ENCODE data around the gene SLC13A4. TPM values are rescaled to one million over a fixed set of nuclear protein-coding genes. Genes with fewer than 3 reads are reported as not detected.
"Not testable (repeated sequence)": the region's sequence is repeated elsewhere in the genome, so short reads cannot be mapped to it uniquely, and the experiment has no call there.

SLC13A4 gene
- total RNA-seq, 4 donors from 2014 or later = 0.26 TPM; not detected in 3

DNA sequence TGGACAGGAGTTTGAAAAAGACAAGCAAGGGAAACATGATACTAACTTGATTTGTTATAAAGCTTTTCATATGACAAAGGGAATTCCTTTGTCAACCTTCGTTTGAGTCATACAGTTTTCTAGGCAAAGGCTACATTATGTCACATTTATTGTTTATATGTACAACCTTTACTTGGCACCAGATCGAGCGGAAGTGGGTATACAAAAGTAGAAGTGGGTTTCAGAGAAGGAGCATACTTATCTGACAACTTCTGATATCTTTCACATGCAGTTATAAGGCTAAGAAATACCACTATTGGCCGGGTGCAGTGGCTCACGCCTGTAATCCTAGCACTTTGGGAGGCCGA is 54.7 kb downstream of the SLC13A4 start:
- Histone ChIP-seq H3K27me3 (no peaks in the 10 kb centered on the region), H3K9me3 (no peaks in the 10 kb centered on the region), H3K36me3 (no peaks in the 10 kb centered on the region), H3K4me1 (no peaks in the 10 kb centered on the region), H3K4me3 (no peak overlapping the region), H3K27ac (no peak overlapping the region)
- TF ChIP-seq CTCF (IDR thresholded peaks at IDR 0.05) = no peak
- TF ChIP-seq POLR2A (IDR thresholded peaks at IDR 0.05) = no peak
- intact Hi-C loops (cut with DNase I; ENCODE audit: low total_unique reads) = no loop called here
- no peak for DNase-seq

GRCh38 chr7:135672560-135673359 is 55.2 kb downstream of the SLC13A4 start:
- peak in 1 of 2 donors; percentile 33 for DNase-seq
- intact Hi-C loops (cut with DNase I; ENCODE audit: low total_unique reads) = no loop called here
- Histone ChIP-seq H3K36me3 (no peaks in the 10 kb centered on the region), H3K27ac (no peak overlapping the region), H3K9me3 (no peaks in the 10 kb centered on the region), H3K4me1 (no peaks in the 10 kb centered on the region), H3K4me3 (no peak overlapping the region), H3K27me3 (no peaks in the 10 kb centered on the region)
- TF ChIP-seq POLR2A (IDR thresholded peaks at IDR 0.05) (no peak), CTCF (IDR thresholded peaks at IDR 0.05) (peak; percentile 65 to 79 (median 72))

DNA sequence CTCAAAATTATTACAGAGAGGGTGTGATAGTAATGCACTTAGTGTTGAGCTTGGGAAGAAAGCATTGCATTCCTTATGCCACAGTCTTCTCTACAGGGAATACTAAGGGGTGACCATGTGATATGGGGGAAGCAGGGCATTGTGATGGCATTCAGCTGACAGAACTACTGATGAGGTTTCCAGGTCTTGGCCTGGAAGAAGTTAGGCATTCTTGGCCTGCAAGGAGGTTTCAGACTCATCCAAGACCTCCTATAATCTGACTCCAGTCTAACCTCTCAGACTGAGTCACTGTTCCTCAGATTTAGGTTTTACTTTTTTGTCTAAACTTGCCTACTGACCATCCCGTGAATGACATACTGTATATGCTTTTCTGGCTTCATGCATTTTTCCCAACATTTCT is 57.8 kb downstream of the SLC13A4 start:
- no peak for DNase-seq
- H3K4me3 ChIP-seq = no peak overlapping the region
- H3K36me3 ChIP-seq = no peaks in the 10 kb centered on the region
- no peak for TF ChIP-seq POLR2A (IDR thresholded peaks at IDR 0.05)
- TF ChIP-seq CTCF (IDR thresholded peaks at IDR 0.05) = no peak
- intact Hi-C loops (cut with DNase I; ENCODE audit: low total_unique reads) = no loop called here
- no peaks in the 10 kb centered on the region for H3K27me3 ChIP-seq
- H3K9me3 ChIP-seq = no peaks in the 10 kb centered on the region
- H3K4me1 ChIP-seq = no peaks in the 10 kb centered on the region
- H3K27ac ChIP-seq = no peak overlapping the region

- intact Hi-C loops (cut with DNase I; ENCODE audit: low total_unique reads) = loop anchor here (10.0 kb wide), 1 partner anchor 305 kb away; the partner anchor contains the start of gene MTPN
- Histone ChIP-seq H3K27ac (no peak overlapping the region), H3K4me3 (no peak overlapping the region), H3K4me1 (no peaks in the 10 kb centered on the region), H3K36me3 (no peaks in the 10 kb centered on the region), H3K9me3 (no peaks in the 10 kb centered on the region), H3K27me3 (no peaks in the 10 kb centered on the region)
- TF ChIP-seq POLR2A (IDR thresholded peaks at IDR 0.05) (no peak), CTCF (IDR thresholded peaks at IDR 0.05) (no peak)
- no peak for DNase-seq
These were observed 58.2 kb downstream of the SLC13A4 start for GRCh38 chr7:135669774-135670173.

GRCh38 chr7:135668852-135669395 is 59.1 kb downstream of the SLC13A4 start:
- H3K27me3 ChIP-seq, H3K9me3 ChIP-seq, H3K4me1 ChIP-seq, H3K27ac ChIP-seq, H3K36me3 ChIP-seq, DNase-seq, H3K4me3 ChIP-seq: not testable (repeated sequence)
- intact Hi-C loops (cut with DNase I; ENCODE audit: low total_unique reads) = loop anchor here (10.0 kb wide), 1 partner anchor 306 kb away; the partner anchor contains the start of gene MTPN

DNA sequence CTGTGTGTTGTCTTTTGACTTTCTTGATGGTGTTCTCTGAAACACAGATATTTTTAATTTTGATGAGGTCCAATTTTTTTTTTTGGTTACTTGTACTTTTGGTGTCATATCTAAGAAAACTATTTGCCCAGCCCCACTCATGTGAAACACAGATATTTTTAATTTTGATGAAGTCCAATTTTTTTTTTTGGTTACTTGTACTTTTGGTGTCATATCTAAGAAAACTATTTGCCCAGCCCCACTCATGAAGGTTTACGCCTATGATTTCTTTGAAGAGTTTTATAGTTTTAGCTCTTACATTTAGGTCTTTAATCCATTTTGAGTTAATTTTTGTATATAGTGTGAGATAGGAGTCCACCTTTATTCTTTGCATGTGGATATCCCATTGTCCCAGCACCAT is 60.4 kb downstream of the SLC13A4 start:
- H3K4me3 ChIP-seq, H3K27me3 ChIP-seq, H3K4me1 ChIP-seq, DNase-seq, H3K9me3 ChIP-seq, H3K27ac ChIP-seq, H3K36me3 ChIP-seq: not testable (repeated sequence)
- intact Hi-C loops (cut with DNase I; ENCODE audit: low total_unique reads) = loop anchor here (10.0 kb wide), 1 partner anchor 307 kb away; the partner anchor contains the start of gene MTPN

All from uterus (tissue), 4 donors.